ENCODE measurements around the gene TGFBRAP1. TPM values are rescaled to one million over a fixed set of nuclear protein-coding genes. Genes with fewer than 3 reads are reported as not detected.

TGFBRAP1 gene
- total and polyA plus RNA-seq, 2 donors (not counting 3 experiments of a cell fraction or from before 2014, with no cell fraction given): 25.4 to 37.6 TPM

DNA sequence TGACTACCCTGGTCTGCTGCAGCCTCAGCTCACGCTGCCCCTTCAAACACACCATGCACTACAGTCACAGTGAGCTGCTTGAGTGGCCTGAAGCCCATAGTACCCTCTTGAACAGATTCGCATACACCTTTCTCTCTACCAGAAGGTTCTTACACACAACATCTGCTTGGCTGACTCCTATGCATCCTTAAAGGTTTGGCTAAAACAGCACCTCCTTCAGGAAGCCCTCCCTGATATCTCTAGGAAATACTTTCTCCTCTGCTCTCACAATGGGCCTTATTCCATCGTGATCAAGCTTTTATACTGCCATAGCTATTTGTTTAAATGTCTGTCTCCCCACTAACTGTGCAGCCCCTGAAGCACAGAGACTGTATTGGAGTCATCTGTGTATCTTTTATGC, 31.5 kb downstream of the TGFBRAP1 start:
- ChIA-PET POLR2A (no interaction called here), CTCF (interaction anchor here (1.4 kb wide), 1 partner anchor 10 kb away, joined by 4 read pairs; no protein-coding TSS in a partner anchor)
- peaks cover 2% of the 10 kb centered on the region for H4K20me1 ChIP-seq (replicated peaks; ENCODE audit: control insufficient read depth, extremely low read depth, insufficient read depth, low read length)
- dilution Hi-C loops (cut with MboI; ENCODE audit: extremely low pct_ligation_motif_present, low sequenced_read_pairs) (no loop called here), intact Hi-C loops (cut with micrococcal nuclease) (no loop called here)
- H3K9me3 ChIP-seq (replicated peaks; ENCODE audit: control insufficient read depth, insufficient read depth, low read length): no peaks in the 10 kb centered on the region
- no peak overlapping the region for H3K9ac ChIP-seq (replicated peaks; ENCODE audit: extremely low read depth, insufficient read depth, low read length)
- no peak overlapping the region for H3K27ac ChIP-seq (ENCODE audit: insufficient read depth, low read depth, low read length)
- peaks cover 30% of the 10 kb centered on the region for H3K79me2 ChIP-seq (ENCODE audit: control insufficient read depth, insufficient read depth, low read length)
- no peak for TF ChIP-seq MYC (IDR thresholded peaks at IDR 0.05; ENCODE audit: low read depth, low read length)
- TF ChIP-seq, protein P1, sequence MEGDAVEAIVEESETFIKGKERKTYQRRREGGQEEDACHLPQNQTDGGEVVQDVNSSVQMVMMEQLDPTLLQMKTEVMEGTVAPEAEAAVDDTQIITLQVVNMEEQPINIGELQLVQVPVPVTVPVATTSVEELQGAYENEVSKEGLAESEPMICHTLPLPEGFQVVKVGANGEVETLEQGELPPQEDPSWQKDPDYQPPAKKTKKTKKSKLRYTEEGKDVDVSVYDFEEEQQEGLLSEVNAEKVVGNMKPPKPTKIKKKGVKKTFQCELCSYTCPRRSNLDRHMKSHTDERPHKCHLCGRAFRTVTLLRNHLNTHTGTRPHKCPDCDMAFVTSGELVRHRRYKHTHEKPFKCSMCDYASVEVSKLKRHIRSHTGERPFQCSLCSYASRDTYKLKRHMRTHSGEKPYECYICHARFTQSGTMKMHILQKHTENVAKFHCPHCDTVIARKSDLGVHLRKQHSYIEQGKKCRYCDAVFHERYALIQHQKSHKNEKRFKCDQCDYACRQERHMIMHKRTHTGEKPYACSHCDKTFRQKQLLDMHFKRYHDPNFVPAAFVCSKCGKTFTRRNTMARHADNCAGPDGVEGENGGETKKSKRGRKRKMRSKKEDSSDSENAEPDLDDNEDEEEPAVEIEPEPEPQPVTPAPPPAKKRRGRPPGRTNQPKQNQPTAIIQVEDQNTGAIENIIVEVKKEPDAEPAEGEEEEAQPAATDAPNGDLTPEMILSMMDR (IDR thresholded peaks at IDR 0.05; ENCODE audit: extremely low read depth in 1 of 2, insufficient read depth in 1 of 2, low read depth in 1 of 2, low read length in 2 of 2): no peak
- TF ChIP-seq GATA2 (IDR thresholded peaks at IDR 0.05; ENCODE audit: insufficient read depth, insufficient read length, low read depth, low read length): no peak
- TF ChIP-seq POLR2AphosphoS5 (IDR thresholded peaks at IDR 0.05; ENCODE audit: insufficient read depth, low read depth, low read length): no peak
- no peak for TF ChIP-seq JUN (IDR thresholded peaks at IDR 0.05; ENCODE audit: borderline replicate concordance, insufficient read depth, insufficient read length, low read depth)
- TF ChIP-seq, protein P2, sequence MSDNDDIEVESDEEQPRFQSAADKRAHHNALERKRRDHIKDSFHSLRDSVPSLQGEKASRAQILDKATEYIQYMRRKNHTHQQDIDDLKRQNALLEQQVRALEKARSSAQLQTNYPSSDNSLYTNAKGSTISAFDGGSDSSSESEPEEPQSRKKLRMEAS (IDR thresholded peaks at IDR 0.05; ENCODE audit: insufficient read depth, insufficient read length): no peak
- TF ChIP-seq EZH2 (IDR thresholded peaks at IDR 0.05; ENCODE audit: borderline replicate concordance, low read depth, low read length, severe bottlenecking): no peak
- TF ChIP-seq POLR2A (IDR thresholded peaks at IDR 0.05; ENCODE audit: low read depth, low read length): no peak
- no peak for TF ChIP-seq FOS (IDR thresholded peaks at IDR 0.05; ENCODE audit: borderline replicate concordance, insufficient read depth, low read length)
- no peak for DNase-seq (ENCODE audit: low read depth, low spot score)
- H3K27me3 ChIP-seq (ENCODE audit: control insufficient read depth in 2 of 2, insufficient read depth in 2 of 2, low read length in 2 of 2): no peaks in the 10 kb centered on the region
- H3K4me2 ChIP-seq (ENCODE audit: insufficient read depth, low read length): no peak overlapping the region
- no TSS peak for BruUV-seq (replicated peaks)
- no peak for FAIRE-seq
- H3K4me3 ChIP-seq (replicated peaks in 1 of 3; ENCODE audit: insufficient read depth in 1 of 3, low read depth in 1 of 3, low read length in 3 of 3): no peak overlapping the region
- H3K4me1 ChIP-seq (ENCODE audit: control insufficient read depth, extremely low read depth, insufficient read depth, low read length): no peaks in the 10 kb centered on the region
- peaks cover 10 to 22% of the 10 kb centered on the region in 2 experiments for H3K36me3 ChIP-seq (ENCODE audit: control insufficient read depth in 2 of 2, extremely low read depth in 1 of 2, insufficient read depth in 2 of 2, low read length in 2 of 2)
- no peaks in the 10 kb centered on the region for H3K9me1 ChIP-seq (replicated peaks; ENCODE audit: control insufficient read depth, extremely low read depth, insufficient read depth, low read length)
- no peak overlapping the region for H2AFZ ChIP-seq (ENCODE audit: low read depth, low read length)
